IMR-90 (cell line): Measurements from ENCODE around the gene SMTN. TPM values are rescaled to one million over a fixed set of nuclear protein-coding genes. Genes with fewer than 3 reads are reported as not detected.

Experiments
- ATAC-seq: fragments of 200-7000 bp; cut with Tn5 transposase; 2 replicates; pipeline ENCODE4 v1.9.1; 2020; ENCODE audit warnings: low read depth, mild to moderate bottlenecking, moderate library complexity
- BruUV-seq: library from RNA; stranded (reverse); fragments of 400-500 nt; replicated peaks from 2 replicates; lab custom pipeline; 2021; lab: Mats Ljungman, UMichigan
- CTCF ChIA-PET: fragments of 300-600 bp; formaldehyde crosslinking; extraction: SDS; loops from one replicate; lab custom pipeline; 2021; ENCODE audit warnings: antibody characterized with exemption; lab: Yijun Ruan, JAX
- POLR2A ChIA-PET: fragments of 300-600 bp; sonication (Branson Sonifier 250); formaldehyde crosslinking; loops from one replicate; lab custom pipeline; 2022; ENCODE audit warnings: antibody characterized with exemption; ENCODE audit not compliant: unreplicated experiment; lab: Charles Lee
- DNase-seq: peaks from one replicate; pipeline ENCODE4 v3.0.0; 2013
- H2AFZ ChIP-seq: replicated peaks from 2 replicates; pipeline ENCODE3; 2013; ENCODE audit warnings: low read length, mild to moderate bottlenecking; ENCODE audit not compliant: poor library complexity
- H2AK5ac ChIP-seq: 2 replicates; pipeline ENCODE4 v1.6.1; 2013; ENCODE audit warnings: low read depth, low read length, inconsistent platforms
- H2AK9ac ChIP-seq: replicated peaks from 2 replicates; pipeline ENCODE3; 2013; ENCODE audit warnings: mild to moderate bottlenecking, low read depth, low read length, moderate library complexity; ENCODE audit not compliant: poor library complexity
- H2BK120ac ChIP-seq: 2 replicates; pipeline ENCODE4 v1.6.1; 2013; ENCODE audit warnings: low read depth, low read length, inconsistent platforms
- H2BK15ac ChIP-seq: 3 replicates; pipeline ENCODE4 v1.6.1; 2013; ENCODE audit warnings: low read depth, low read length, inconsistent platforms
- H2BK20ac ChIP-seq: 2 replicates; pipeline ENCODE4 v1.6.1; 2013; ENCODE audit warnings: low read depth, mild to moderate bottlenecking, inconsistent platforms, low read length, moderate library complexity
- H2BK5ac ChIP-seq: 2 replicates; pipeline ENCODE4 v1.6.1; 2013; ENCODE audit warnings: mild to moderate bottlenecking, low read depth, low read length, inconsistent platforms; ENCODE audit not compliant: poor library complexity, severe bottlenecking
- H3K14ac ChIP-seq: replicated peaks from 2 replicates; pipeline ENCODE4 v1.6.1; 2013; ENCODE audit warnings: low read depth, low read length, inconsistent platforms
- H3K18ac ChIP-seq: 2 replicates; pipeline ENCODE4 v1.6.1; 2013; ENCODE audit warnings: low read depth, low read length, control low read depth
- H3K23ac ChIP-seq: 2 replicates; pipeline ENCODE4 v1.6.1; 2013; ENCODE audit warnings: low read depth, low read length, inconsistent platforms
- H3K27ac ChIP-seq: 2 replicates; pipeline ENCODE4 v1.5.1; 2013; ENCODE audit warnings: mild to moderate bottlenecking, control low read depth, low read length; ENCODE audit not compliant: insufficient read depth
- H3K27me3 ChIP-seq: 2 replicates; pipeline ENCODE4 v1.6.1; 2013; ENCODE audit warnings: low read length; ENCODE audit not compliant: control insufficient read depth, insufficient read depth
- H3K36me3 ChIP-seq: 2 replicates; pipeline ENCODE4 v1.6.1; 2013; ENCODE audit warnings: low read length, mixed read lengths; ENCODE audit not compliant: control insufficient read depth, insufficient read depth
- H3K4ac ChIP-seq: 2 replicates; pipeline ENCODE4 v1.6.1; 2013; ENCODE audit warnings: low read depth, low read length, inconsistent platforms
- H3K4me1 ChIP-seq: 2 replicates; pipeline ENCODE4 v1.6.1; 2013; ENCODE audit warnings: low read length, mixed read lengths; ENCODE audit not compliant: control insufficient read depth, insufficient read depth
- H3K4me2 ChIP-seq: 2 replicates; pipeline ENCODE4 v1.6.1; 2013; ENCODE audit warnings: low read depth, mild to moderate bottlenecking, control low read depth, low read length, moderate library complexity
- H3K4me3 ChIP-seq: 2 replicates; pipeline ENCODE4 v1.5.1; 2013; ENCODE audit warnings: low read depth, mild to moderate bottlenecking, control low read depth, low read length, moderate library complexity; ENCODE audit not compliant: insufficient read depth
- H3K56ac ChIP-seq: 2 replicates; pipeline ENCODE4 v1.6.1; 2013; ENCODE audit warnings: low read length, inconsistent platforms; ENCODE audit not compliant: insufficient read depth; ENCODE audit errors: extremely low read depth
- H3K79me1 ChIP-seq, 2 experiments: 2 replicates each; pipeline ENCODE4 v1.6.1; 2013; ENCODE audit warnings: low read length in 2 of 2, inconsistent platforms in 1 of 2, low read depth in 1 of 2
- H3K9ac ChIP-seq: 2 replicates; pipeline ENCODE4 v1.6.1; 2013; ENCODE audit warnings: low read depth, low read length, control low read depth
- H3K9me1 ChIP-seq: 2 replicates; pipeline ENCODE4 v1.6.1; 2013; ENCODE audit warnings: low read length, inconsistent platforms; ENCODE audit not compliant: insufficient read depth
- H3K9me3 ChIP-seq: 2 replicates; pipeline ENCODE4 v1.6.1; 2013; ENCODE audit warnings: low read length; ENCODE audit not compliant: control insufficient read depth, insufficient read depth
- H4K20me1 ChIP-seq: 2 replicates; pipeline ENCODE4 v1.6.1; 2013; ENCODE audit warnings: low read length, inconsistent platforms; ENCODE audit not compliant: insufficient read depth
- H4K5ac ChIP-seq: 2 replicates; pipeline ENCODE4 v1.6.1; 2013; ENCODE audit warnings: mild to moderate bottlenecking, low read depth, low read length, control low read depth
- H4K8ac ChIP-seq, 2 experiments: 2 replicates each; pipeline ENCODE4 v1.6.1; 2013; ENCODE audit warnings: low read depth in 2 of 2, low read length in 2 of 2, control low read depth in 1 of 2, inconsistent platforms in 1 of 2
- H4K91ac ChIP-seq: 2 replicates; pipeline ENCODE4 v1.6.1; 2013; ENCODE audit warnings: low read depth, low read length, inconsistent platforms; ENCODE audit not compliant: insufficient read depth
- BHLHE40 ChIP-seq: fragments of 150-350 bp; IDR thresholded peaks from 2 replicates; pipeline ENCODE4 v1.6.1; 2016; ENCODE audit warnings: mild to moderate bottlenecking, low read depth, low read length
- CEBPB ChIP-seq: IDR thresholded peaks from 2 replicates; pipeline ENCODE4 v1.6.1; 2012; ENCODE audit warnings: low read depth, low read length, improper control_type of control experiment
- CHD1 ChIP-seq: IDR thresholded peaks from 2 replicates; pipeline ENCODE4 v1.6.1; 2012; ENCODE audit warnings: low read depth, low read length, improper control_type of control experiment
- FOS ChIP-seq: fragments of 150-350 bp; IDR thresholded peaks from 2 replicates; pipeline ENCODE4 v1.6.1; 2016; ENCODE audit warnings: low read depth, low read length
- MAFK ChIP-seq: IDR thresholded peaks from 2 replicates; pipeline ENCODE4 v1.6.1; 2012; ENCODE audit warnings: low read depth, low read length, improper control_type of control experiment
- MAZ ChIP-seq: IDR thresholded peaks from 2 replicates; pipeline ENCODE4 v1.6.1; 2012; ENCODE audit warnings: low read depth, mild to moderate bottlenecking, low read length, improper control_type of control experiment, moderate library complexity, borderline replicate concordance
- MXI1 ChIP-seq: IDR thresholded peaks from 2 replicates; pipeline ENCODE4 v1.6.1; 2012; ENCODE audit warnings: low read depth, mild to moderate bottlenecking, low read length, moderate library complexity, borderline replicate concordance
- NFE2L2 ChIP-seq: fragments of 150-350 bp; IDR thresholded peaks from 2 replicates; pipeline ENCODE4 v1.6.1; 2016; ENCODE audit warnings: low read depth, mild to moderate bottlenecking, low read length
- POLR2A ChIP-seq: IDR thresholded peaks from 2 replicates; pipeline ENCODE4 v1.6.1; 2012; ENCODE audit warnings: mild to moderate bottlenecking, low read depth, low read length
- RCOR1 ChIP-seq: IDR thresholded peaks from 2 replicates; pipeline ENCODE4 v1.6.1; 2012; ENCODE audit warnings: mild to moderate bottlenecking, low read length, improper control_type of control experiment; ENCODE audit not compliant: insufficient replicate concordance
- RFX5 ChIP-seq: IDR thresholded peaks from 2 replicates; pipeline ENCODE4 v1.8.0; 2012; ENCODE audit warnings: low read depth, mild to moderate bottlenecking, low read length, moderate library complexity
- SMC3 ChIP-seq: fragments of 150-350 bp; IDR thresholded peaks from 2 replicates; pipeline ENCODE4 v1.6.1; 2016; ENCODE audit warnings: low read depth, mild to moderate bottlenecking, antibody characterized with exemption, low read length, moderate library complexity
- WGBS, 2 experiments: methylation state at CpG; one replicate each; pipeline versions ENCODE4 v1.1.5 to v1.1.7; 2013; ENCODE audit warnings: missing lambda C conversion rate in 2 of 2; ENCODE audit not compliant: insufficient read length in 1 of 2; ENCODE audit errors: extremely low coverage in 2 of 2; 5-methylcytosine and 5-hydroxymethylcytosine counted together
- dilution Hi-C: fragments of 300-500 bp; cut with HindIII; formaldehyde crosslinking; loops from one replicate; pipeline ENCODE4 v1.14.3; 2018; ENCODE audit warnings: low sequenced_read_pairs; ENCODE audit not compliant: unreplicated experiment
- in situ Hi-C: fragments of 300-500 bp; cut with MboI; formaldehyde crosslinking; loops from 3 replicates; pipeline ENCODE4 v1.14.3; 2019; ENCODE audit warnings: low sequenced_read_pairs, inconsistent platforms, mixed read lengths
- intact Hi-C: fragments of 100-400 bp; cut with micrococcal nuclease; formaldehyde crosslinking; loops from 2 replicates; pipeline ENCODE4 v1.10.0; 2022
- polyA plus RNA-seq, 3 experiments: library from polyadenylated mRNA; depleted of rRNA; stranded (reverse); fragments of >200 nt; gene quantifications; 2 replicates each; pipeline ENCODE4 v1.2.3, GENCODE V29; 2012; ENCODE audit warnings: low replicate concordance in 1 of 3
- total RNA-seq: library from RNA; depleted of rRNA; stranded (reverse); fragments of >200 nt; gene quantifications from 2 replicates; pipeline ENCODE4 v1.2.3, GENCODE V29; 2012
- TF ChIP-seq, protein P1 (sequence below): fragments of 150-350 bp; IDR thresholded peaks from 2 replicates; pipeline ENCODE4 v1.6.1; 2017; ENCODE audit warnings: mild to moderate bottlenecking, antibody characterized with exemption, low read length, low read depth
- TF ChIP-seq, protein P2 (sequence below): conservative IDR thresholded peaks from 2 replicates; pipeline ENCODE4 v1.5.1; 2012; ENCODE audit warnings: mild to moderate bottlenecking, low read depth, low read length, improper control_type of control experiment
- TF ChIP-seq, protein P3 (sequence below): fragments of 150-350 bp; IDR thresholded peaks from 2 replicates; pipeline ENCODE4 v1.6.1; 2016; ENCODE audit warnings: low read depth, mild to moderate bottlenecking, low read length, moderate library complexity, borderline replicate concordance

Gene SMTN
- total and polyA plus RNA-seq, 2 of the 4 experiments (the other 2 are of a cell fraction), result 53.6 to 63.7 TPM

DNA sequence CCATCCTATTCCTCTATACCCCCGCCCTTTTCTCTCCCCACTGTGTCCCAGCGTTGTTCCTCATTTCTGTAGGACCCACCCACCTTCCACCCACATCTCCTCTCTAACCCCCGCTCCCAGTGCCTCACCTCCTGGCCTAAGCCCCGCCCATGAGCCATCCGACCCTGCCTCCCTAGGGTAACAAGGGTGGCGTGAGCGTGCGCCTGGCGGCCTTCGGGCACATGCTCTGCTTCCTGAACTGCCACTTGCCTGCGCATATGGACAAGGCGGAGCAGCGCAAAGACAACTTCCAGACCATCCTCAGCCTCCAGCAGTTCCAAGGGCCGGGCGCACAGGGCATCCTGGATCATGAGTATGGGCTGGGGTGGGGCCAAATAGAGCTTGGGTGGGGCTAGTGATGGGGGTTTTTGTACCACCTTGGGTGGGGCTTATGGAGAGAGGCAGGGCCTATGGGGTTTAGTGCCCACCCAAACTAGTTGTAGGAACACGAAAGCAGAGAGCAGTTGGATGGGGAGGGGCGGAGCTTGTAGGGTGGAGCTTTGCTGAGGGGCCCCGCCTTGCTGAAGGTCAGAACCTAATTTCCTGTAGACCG, 46.2 kb downstream of the SMTN start:
- CTCF ChIA-PET, result no interaction called here
- H3K4ac ChIP-seq, result no peak overlapping the region
- no peak overlapping the region for H2BK15ac ChIP-seq
- POLR2A ChIA-PET, result no interaction called here
- DNase-seq, result no peak
- no peak overlapping the region for H3K27ac ChIP-seq
- no peak overlapping the region for H4K91ac ChIP-seq
- H4K8ac ChIP-seq, result no peak overlapping the region
- no peaks in the 10 kb centered on the region; the same call in 1 of the 2 replicates for H3K9me1 ChIP-seq
- no peaks in the 10 kb centered on the region for H4K20me1 ChIP-seq
- H3K4me2 ChIP-seq, result no peak overlapping the region
- H2BK20ac ChIP-seq, result no peak overlapping the region
- TF ChIP-seq, protein P1, sequence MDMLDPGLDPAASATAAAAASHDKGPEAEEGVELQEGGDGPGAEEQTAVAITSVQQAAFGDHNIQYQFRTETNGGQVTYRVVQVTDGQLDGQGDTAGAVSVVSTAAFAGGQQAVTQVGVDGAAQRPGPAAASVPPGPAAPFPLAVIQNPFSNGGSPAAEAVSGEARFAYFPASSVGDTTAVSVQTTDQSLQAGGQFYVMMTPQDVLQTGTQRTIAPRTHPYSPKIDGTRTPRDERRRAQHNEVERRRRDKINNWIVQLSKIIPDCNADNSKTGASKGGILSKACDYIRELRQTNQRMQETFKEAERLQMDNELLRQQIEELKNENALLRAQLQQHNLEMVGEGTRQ, result no peak
- TF ChIP-seq RFX5, result no peak
- TF ChIP-seq NFE2L2, result no peak
- TF ChIP-seq, protein P2, sequence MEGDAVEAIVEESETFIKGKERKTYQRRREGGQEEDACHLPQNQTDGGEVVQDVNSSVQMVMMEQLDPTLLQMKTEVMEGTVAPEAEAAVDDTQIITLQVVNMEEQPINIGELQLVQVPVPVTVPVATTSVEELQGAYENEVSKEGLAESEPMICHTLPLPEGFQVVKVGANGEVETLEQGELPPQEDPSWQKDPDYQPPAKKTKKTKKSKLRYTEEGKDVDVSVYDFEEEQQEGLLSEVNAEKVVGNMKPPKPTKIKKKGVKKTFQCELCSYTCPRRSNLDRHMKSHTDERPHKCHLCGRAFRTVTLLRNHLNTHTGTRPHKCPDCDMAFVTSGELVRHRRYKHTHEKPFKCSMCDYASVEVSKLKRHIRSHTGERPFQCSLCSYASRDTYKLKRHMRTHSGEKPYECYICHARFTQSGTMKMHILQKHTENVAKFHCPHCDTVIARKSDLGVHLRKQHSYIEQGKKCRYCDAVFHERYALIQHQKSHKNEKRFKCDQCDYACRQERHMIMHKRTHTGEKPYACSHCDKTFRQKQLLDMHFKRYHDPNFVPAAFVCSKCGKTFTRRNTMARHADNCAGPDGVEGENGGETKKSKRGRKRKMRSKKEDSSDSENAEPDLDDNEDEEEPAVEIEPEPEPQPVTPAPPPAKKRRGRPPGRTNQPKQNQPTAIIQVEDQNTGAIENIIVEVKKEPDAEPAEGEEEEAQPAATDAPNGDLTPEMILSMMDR, result no peak
- no peak for TF ChIP-seq SMC3
- TF ChIP-seq CEBPB, result no peak
- no peak for TF ChIP-seq FOS
- TF ChIP-seq POLR2A, result no peak
- no peak for TF ChIP-seq CHD1
- no peak for TF ChIP-seq MAFK
- TF ChIP-seq BHLHE40, result no peak
- no peak for TF ChIP-seq MAZ
- TF ChIP-seq, protein P3, sequence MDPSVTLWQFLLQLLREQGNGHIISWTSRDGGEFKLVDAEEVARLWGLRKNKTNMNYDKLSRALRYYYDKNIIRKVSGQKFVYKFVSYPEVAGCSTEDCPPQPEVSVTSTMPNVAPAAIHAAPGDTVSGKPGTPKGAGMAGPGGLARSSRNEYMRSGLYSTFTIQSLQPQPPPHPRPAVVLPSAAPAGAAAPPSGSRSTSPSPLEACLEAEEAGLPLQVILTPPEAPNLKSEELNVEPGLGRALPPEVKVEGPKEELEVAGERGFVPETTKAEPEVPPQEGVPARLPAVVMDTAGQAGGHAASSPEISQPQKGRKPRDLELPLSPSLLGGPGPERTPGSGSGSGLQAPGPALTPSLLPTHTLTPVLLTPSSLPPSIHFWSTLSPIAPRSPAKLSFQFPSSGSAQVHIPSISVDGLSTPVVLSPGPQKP, result no peak
- TF ChIP-seq MXI1, result no peak
- no peak for TF ChIP-seq RCOR1
- H3K4me1 ChIP-seq, result peaks cover 5% of the 10 kb centered on the region
- no peak overlapping the region for H3K9ac ChIP-seq
- H3K79me1 ChIP-seq, result peaks cover 0 to 4% of the 10 kb centered on the region in 2 experiments; a peak in 1 of 4 replicates
- no CpG with 5 or more reads among the region's 19 CpGs for WGBS, 2 experiments
- BruUV-seq, result no TSS peak
- H3K18ac ChIP-seq, result no peak overlapping the region
- intact Hi-C loops (no loop called here), in situ Hi-C loops (no loop called here), dilution Hi-C loops (no loop called here)
- no peak overlapping the region for H2AK5ac ChIP-seq
- no peaks in the 10 kb centered on the region for H3K36me3 ChIP-seq
- no peak overlapping the region for H3K56ac ChIP-seq
- H2BK5ac ChIP-seq, result no peak overlapping the region
- H2AK9ac ChIP-seq, result no peak overlapping the region
- no peak overlapping the region for H2BK120ac ChIP-seq
- H4K5ac ChIP-seq, result no peak overlapping the region
- H3K9me3 ChIP-seq, result no peaks in the 10 kb centered on the region
- H3K4me3 ChIP-seq, result no peak overlapping the region
- no peak overlapping the region for H3K14ac ChIP-seq
- H2AFZ ChIP-seq, result peak overlapping the region; percentile 35
- no peak overlapping the region for H3K23ac ChIP-seq
- H3K27me3 ChIP-seq, result no peaks in the 10 kb centered on the region; the same call in 1 of the 2 replicates
- no peak for ATAC-seq
